Cerebellar nuclear complex (tissue), 1 donor: ENCODE measurements around the gene ITSN1.

Experiments used
- DNase-seq, 2 experiments: peaks; one replicate each; lab custom pipeline; 2025; lab: John Stamatoyannopoulos, UW

ITSN1 gene

GRCh38 chr21:33932731-33933130, 290.4 kb downstream of the ITSN1 start:
- no peak for DNase-seq

GRCh38 chr21:33936301-33937038, 294.2 kb downstream of the ITSN1 start:
- DNase-seq, result no peak

- no peak for DNase-seq
These were observed 294.8 kb downstream of the ITSN1 start for GRCh38 chr21:33937146-33937545.

- no peak for DNase-seq
These were observed 295.6 kb downstream of the ITSN1 start for GRCh38 chr21:33937931-33938339.

- no peak for DNase-seq
These were observed 296.1 kb downstream of the ITSN1 start for GRCh38 chr21:33938381-33938780.

- DNase-seq, result no peak
These were observed 296.9 kb downstream of the ITSN1 start for GRCh38 chr21:33939226-33939625.

- DNase-seq, result no peak
These were observed 298.0 kb downstream of the ITSN1 start for GRCh38 chr21:33940164-33940880.

- DNase-seq, result no peak
These were observed 298.6 kb downstream of the ITSN1 start for GRCh38 chr21:33940881-33941245.

- DNase-seq, result no peak
These were observed 300.1 kb downstream of the ITSN1 start for GRCh38 chr21:33942426-33942825.

GRCh38 chr21:33943293-33943692, 301.0 kb downstream of the ITSN1 start:
- DNase-seq, result no peak

- DNase-seq, result no peak
These were observed 302.0 kb downstream of the ITSN1 start for GRCh38 chr21:33944185-33944763.

- no peak for DNase-seq
These were observed 303.5 kb downstream of the ITSN1 start for GRCh38 chr21:33945652-33946270.

GRCh38 chr21:33947451-33948095, 305.3 kb downstream of the ITSN1 start:
- DNase-seq, result peak; percentile 6 to 70

GRCh38 chr21:33948096-33948950, 306.0 kb downstream of the ITSN1 start:
- DNase-seq, result peak; percentile 67 to 70

GRCh38 chr21:33948951-33949444, 306.7 kb downstream of the ITSN1 start:
- DNase-seq, result no peak
